ENCODE results near the gene TOMM20.
"Not testable (repeated sequence)": the region's sequence is repeated elsewhere in the genome, so short reads cannot be mapped to it uniquely, and the experiment has no call there.

- not testable (repeated sequence) for TF ChIP-seq CTCF (IDR thresholded peaks at IDR 0.05; ENCODE audit: control extremely low read depth in 1 of 3, insufficient read depth in 1 of 3, low read depth in 1 of 3, low read length in 3 of 3); POLR2A (IDR thresholded peaks at IDR 0.05; ENCODE audit: control extremely low read depth in 1 of 2, low read depth in 2 of 2, low read length in 2 of 2)
Measured at GRCh38 chr1:235080297-235080657, 48.4 kb downstream of the TOMM20 start.

Measured in H1 (cell line).